Fibroblast of skin of scalp (primary cell): ENCODE measurements around the gene GCHFR.

Experiments
- DNase-seq: peaks from one replicate; pipeline ENCODE4 v3.0.0-alpha.2; 2013

The GCHFR gene

GRCh38 chr15:40754883-40755811, 8.7 kb upstream of the GCHFR start, which contains the start of gene RMDN3:
TSS of gene RMDN3 (minus strand) at chr15:40755254. CDS start at chr15:40754783, 471 bp downstream.
- peak; percentile 92 for DNase-seq

- no peak for DNase-seq
Observed at GRCh38 chr15:40755812-40756208, 8.1 kb upstream of the GCHFR start.

- DNase-seq, result no peak
Observed at GRCh38 chr15:40756938-40757337, 6.9 kb upstream of the GCHFR start.

- no peak for DNase-seq
Observed at GRCh38 chr15:40759961-40760360, 3.9 kb upstream of the GCHFR start.

- peak; percentile 80 for DNase-seq
Observed at GRCh38 chr15:40762919-40763800, 708 bp upstream of the GCHFR start.

- DNase-seq, result no peak
Observed at GRCh38 chr15:40764629-40765103, 798 bp downstream of the GCHFR start.

GRCh38 chr15:40766194-40766815, 2.4 kb downstream of the GCHFR start:
- peak; percentile 54 for DNase-seq

GRCh38 chr15:40766906-40767837, 3.3 kb downstream of the GCHFR start:
- DNase-seq, result no peak

GRCh38 chr15:40767838-40768500, 4.1 kb downstream of the GCHFR start:
- no peak for DNase-seq

GRCh38 chr15:40768521-40769273, 4.8 kb downstream of the GCHFR start:
- no peak for DNase-seq

GRCh38 chr15:40769274-40770146, 5.6 kb downstream of the GCHFR start, which contains the start of gene C15orf62:
TSS of gene C15orf62 (plus strand) at chr15:40769980. CDS start at chr15:40770496, 516 bp downstream.
- DNase-seq, result no peak

GRCh38 chr15:40770147-40770721, 6.4 kb downstream of the GCHFR start:
- DNase-seq, result no peak

- no peak for DNase-seq
Observed at GRCh38 chr15:40771242-40771641, 7.4 kb downstream of the GCHFR start.

GRCh38 chr15:40772014-40772413, 8.1 kb downstream of the GCHFR start:
- DNase-seq, result no peak

GRCh38 chr15:40773496-40773895, 9.6 kb downstream of the GCHFR start:
- DNase-seq, result no peak

- DNase-seq, result no peak
Observed at GRCh38 chr15:40773902-40774301, 10.0 kb downstream of the GCHFR start.

- no peak for DNase-seq
Observed at GRCh38 chr15:40775007-40775406, 11.1 kb downstream of the GCHFR start.

GRCh38 chr15:40775740-40776536, 12.1 kb downstream of the GCHFR start:
- DNase-seq, result no peak
